Ectodermal cell (in vitro differentiated cells): ENCODE data around the gene VAPA.

Experiments
- H3K27ac ChIP-seq: 2 replicates; pipeline ENCODE4 v1.7.0; 2013; ENCODE audit warnings: mild to moderate bottlenecking, low read depth, low read length; ENCODE audit not compliant: insufficient read depth, poor library complexity, severe bottlenecking
- H3K27me3 ChIP-seq: 2 replicates; pipeline ENCODE4 v1.7.0; 2013; ENCODE audit warnings: mild to moderate bottlenecking, low read length; ENCODE audit not compliant: insufficient read depth, control insufficient read depth, poor library complexity, severe bottlenecking
- H3K36me3 ChIP-seq: one replicate; pipeline ENCODE4 v1.7.0; 2013; ENCODE audit warnings: low read length; ENCODE audit not compliant: control insufficient read depth, insufficient read depth
- H3K4me1 ChIP-seq: one replicate; pipeline ENCODE4 v1.7.0; 2013; ENCODE audit warnings: low read length; ENCODE audit not compliant: control insufficient read depth, insufficient read depth
- H3K4me3 ChIP-seq: 2 replicates; pipeline ENCODE4 v1.7.0; 2013; ENCODE audit warnings: low read depth, low read length, control low read depth; ENCODE audit not compliant: insufficient read depth
- H3K9me3 ChIP-seq: 2 replicates; pipeline ENCODE4 v1.7.0; 2013; ENCODE audit warnings: mild to moderate bottlenecking, low read length, moderate library complexity; ENCODE audit not compliant: control insufficient read depth
- WGBS, 2 experiments: methylation state at CpG; one replicate each; pipeline ENCODE4 v1.1.7; 2013; ENCODE audit warnings: missing lambda C conversion rate in 2 of 2; 5-methylcytosine and 5-hydroxymethylcytosine counted together

The VAPA gene

DNA sequence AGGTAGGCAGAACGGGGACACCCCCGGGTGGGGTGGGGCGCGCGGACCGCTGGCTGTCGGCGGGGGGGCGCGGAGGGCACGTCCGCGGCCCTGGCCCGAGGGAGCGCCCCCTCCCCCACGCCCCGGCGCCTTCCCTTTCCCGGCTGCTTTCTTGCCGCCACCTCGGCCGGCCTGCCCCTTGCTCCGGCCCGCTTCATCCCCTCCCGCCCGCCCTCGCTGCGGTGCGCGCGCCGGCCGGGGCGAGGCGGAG lies 443 bp downstream of the VAPA start:
- H3K27ac ChIP-seq: peak overlapping the region; percentile 84
- H3K27me3 ChIP-seq: no peaks in the 10 kb centered on the region
- WGBS, 2 experiments: 0% methylated on average over 35 of the region's 35 CpGs

DNA sequence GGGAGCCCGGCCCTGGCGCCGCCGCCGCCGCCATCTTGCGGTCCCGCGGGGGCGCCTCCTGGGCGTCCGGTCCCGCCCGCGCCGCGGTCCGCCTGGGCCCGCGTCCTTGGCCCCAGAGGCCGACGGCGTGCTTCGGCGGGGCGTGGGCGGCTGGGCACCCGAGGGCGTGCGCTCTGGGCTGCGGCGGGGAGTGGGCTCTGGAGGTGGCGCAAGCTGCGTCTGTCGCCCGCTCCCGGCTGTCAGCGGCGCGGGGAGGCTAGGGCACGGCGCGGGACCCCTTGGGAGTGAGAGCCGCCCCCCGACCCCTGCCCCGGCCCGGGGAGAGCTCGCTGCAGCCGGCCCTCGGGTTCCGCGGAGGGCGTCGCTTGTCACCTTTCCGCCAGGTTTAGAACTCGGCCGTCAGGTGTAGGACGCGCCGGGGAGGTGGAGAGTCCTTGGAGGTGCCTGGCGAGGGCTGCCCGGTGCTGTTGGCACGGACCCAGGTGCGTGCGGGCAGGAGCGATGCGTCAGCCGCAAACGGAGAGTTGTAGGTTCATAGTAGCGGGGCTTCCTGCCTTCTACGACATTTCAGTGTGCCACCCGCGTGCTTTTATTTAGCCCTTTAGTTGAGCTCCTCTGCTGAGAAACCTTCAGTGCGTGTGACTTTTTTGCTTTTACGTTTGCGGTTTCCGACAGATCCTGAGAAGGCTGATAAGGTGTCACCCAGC lies 921 bp downstream of the VAPA start:
- H3K4me1 ChIP-seq: peaks cover 6% of the 10 kb centered on the region
- H3K36me3 ChIP-seq: no peaks in the 10 kb centered on the region
- no peaks in the 10 kb centered on the region for H3K9me3 ChIP-seq
- peak overlapping the region; percentile 92 for H3K4me3 ChIP-seq
- no peak overlapping the region for H3K27ac ChIP-seq
- 0% methylated on average over 77 of the region's 77 CpGs for WGBS, 2 experiments
- no peaks in the 10 kb centered on the region for H3K27me3 ChIP-seq

More for the DNA sequence above, 443 bp downstream of the VAPA start:
- Histone ChIP-seq H3K36me3 (no peaks in the 10 kb centered on the region), H3K4me3 (peak overlapping the region; percentile 92), H3K4me1 (peaks cover 6% of the 10 kb centered on the region), H3K9me3 (no peaks in the 10 kb centered on the region)

DNA sequence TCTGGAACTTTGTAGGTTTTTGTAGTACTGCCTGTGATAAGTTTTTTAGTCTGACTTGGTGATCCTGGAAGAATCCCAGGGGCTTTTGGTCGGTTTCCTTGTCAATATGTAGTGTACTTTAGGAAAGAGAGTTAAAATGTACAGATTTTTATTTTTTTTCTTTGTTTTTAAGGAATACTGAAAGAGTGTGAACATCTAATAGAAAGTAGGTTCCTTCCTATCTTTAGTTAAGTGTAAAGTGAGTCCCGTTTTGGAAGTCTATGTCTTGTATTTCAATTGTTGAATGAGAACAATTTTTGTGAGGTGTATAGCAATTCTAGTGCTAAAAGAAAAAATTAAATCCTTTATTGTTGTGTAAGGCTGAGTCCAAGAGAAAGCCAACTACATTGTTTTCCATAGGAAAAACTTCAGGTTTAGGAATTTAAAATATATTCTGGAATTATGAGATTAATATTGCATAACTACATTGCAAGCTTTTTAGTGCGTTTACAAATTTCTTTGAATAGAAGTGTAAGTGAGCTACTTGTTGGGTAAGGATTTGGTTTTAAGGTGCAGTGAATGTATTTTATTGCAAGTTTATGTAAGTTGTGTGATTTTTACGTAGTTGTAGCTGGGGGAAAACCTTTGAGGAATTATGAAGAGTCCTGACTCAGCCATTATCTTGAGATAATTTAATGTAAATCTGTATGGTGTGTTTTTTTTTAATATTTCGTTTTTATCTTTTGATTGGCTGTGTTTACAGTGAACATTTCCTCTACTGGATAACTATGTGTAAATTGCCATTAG lies 1.7 kb downstream of the VAPA start:
- H3K36me3 ChIP-seq: no peaks in the 10 kb centered on the region
- H3K4me3 ChIP-seq: peak overlapping the region; percentile 92
- no peak overlapping the region for H3K27ac ChIP-seq
- H3K9me3 ChIP-seq: no peaks in the 10 kb centered on the region
- 31 to 37% methylated on average over 5 of the region's 5 CpGs for WGBS, 2 experiments
- H3K27me3 ChIP-seq: no peaks in the 10 kb centered on the region
- peaks cover 6% of the 10 kb centered on the region for H3K4me1 ChIP-seq

DNA sequence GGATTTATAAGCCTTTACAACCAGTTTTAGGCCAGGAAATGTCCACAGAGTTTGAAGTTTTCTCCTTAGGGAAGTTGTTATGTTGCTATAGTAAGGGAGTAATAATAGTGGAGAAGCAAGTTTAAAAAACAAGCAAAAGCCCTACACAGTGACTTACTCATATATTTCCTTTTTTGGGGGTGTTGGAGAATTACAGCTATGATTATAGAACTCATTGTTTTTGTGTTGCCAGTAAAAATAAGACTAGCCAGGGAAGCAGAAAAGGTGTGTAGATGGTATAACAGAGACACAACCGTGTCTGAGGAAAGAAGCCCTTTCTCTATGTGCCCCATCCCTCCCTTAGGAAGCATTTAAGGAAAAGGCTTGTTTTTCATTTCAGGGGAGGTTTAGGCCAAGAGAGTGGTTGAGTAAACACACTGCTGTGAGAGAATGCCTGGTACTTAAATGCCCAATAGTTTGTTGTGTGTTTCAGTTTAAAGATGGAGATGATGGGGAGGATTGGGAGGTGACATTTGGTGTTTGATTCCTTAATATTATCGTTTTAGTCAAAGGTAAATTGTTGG lies 2.3 kb downstream of the VAPA start:
- Histone ChIP-seq H3K36me3 (no peaks in the 10 kb centered on the region), H3K9me3 (no peaks in the 10 kb centered on the region), H3K27ac (no peak overlapping the region), H3K4me1 (peaks cover 6% of the 10 kb centered on the region), H3K27me3 (no peaks in the 10 kb centered on the region), H3K4me3 (no peak overlapping the region)
- 27 to 31% methylated on average over 2 of the region's 2 CpGs for WGBS, 2 experiments

DNA sequence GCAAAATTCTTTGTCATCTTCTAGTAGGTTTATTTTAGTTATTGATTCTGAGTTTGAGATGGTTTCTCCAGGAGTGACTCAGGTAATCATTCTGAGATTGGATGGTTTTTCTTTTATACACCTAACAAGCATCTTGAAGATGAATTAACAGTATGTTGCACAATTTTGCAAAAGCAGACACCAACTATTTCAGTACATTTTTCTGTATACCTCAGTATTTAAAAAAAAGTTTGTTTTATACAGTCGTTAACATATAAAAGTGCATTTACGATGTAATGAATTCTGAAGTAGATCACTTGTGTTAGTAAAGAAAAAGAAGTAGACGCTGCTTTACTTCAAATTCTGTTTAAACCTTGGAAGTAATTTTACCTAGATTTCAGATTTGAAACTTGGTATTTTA lies 3.0 kb downstream of the VAPA start:
- no peaks in the 10 kb centered on the region for H3K36me3 ChIP-seq
- no peak overlapping the region for H3K27ac ChIP-seq
- 92 to 97% methylated on average over 3 of the region's 3 CpGs for WGBS, 2 experiments
- H3K4me3 ChIP-seq: no peak overlapping the region
- H3K9me3 ChIP-seq: no peaks in the 10 kb centered on the region
- no peaks in the 10 kb centered on the region for H3K27me3 ChIP-seq
- peaks cover 6% of the 10 kb centered on the region for H3K4me1 ChIP-seq

DNA sequence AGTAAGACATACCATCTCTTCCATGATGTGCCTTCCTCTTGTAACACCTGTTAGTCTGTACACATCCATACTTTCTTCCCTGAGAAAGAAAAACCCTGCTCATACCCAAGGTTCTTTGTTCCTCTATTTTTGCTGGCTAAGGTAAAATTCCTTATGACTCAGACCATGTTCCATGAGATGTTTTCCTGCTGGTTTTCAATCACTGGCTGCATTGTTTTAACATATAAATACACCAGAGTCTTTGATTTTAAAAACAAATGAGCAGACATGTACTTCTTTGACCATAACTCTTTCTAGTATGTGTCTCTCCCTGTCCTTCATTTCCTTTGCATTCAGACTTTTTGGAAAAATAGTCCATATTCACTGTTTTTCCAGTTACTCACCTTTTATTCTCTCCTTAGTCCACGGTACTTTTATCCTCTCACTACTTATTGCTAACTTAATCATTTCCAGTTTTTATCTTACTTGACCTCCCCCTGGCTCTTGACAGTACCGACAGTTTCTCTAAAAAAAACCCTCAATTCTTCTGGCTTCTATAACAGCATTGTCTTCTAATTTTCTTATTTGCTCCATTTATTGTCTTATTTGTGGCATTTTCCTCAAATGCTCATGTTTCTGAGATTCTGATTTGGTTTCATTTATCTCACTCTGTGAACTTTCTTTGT lies 4.3 kb downstream of the VAPA start:
- peaks cover 3% of the 10 kb centered on the region for H3K4me1 ChIP-seq
- H3K36me3 ChIP-seq: no peaks in the 10 kb centered on the region
- H3K4me3 ChIP-seq: no peak overlapping the region
- WGBS, 2 experiments: 65 to 74% methylated on average over 2 of the region's 2 CpGs
- H3K27ac ChIP-seq: no peak overlapping the region
- no peaks in the 10 kb centered on the region for H3K9me3 ChIP-seq
- H3K27me3 ChIP-seq: no peaks in the 10 kb centered on the region

DNA sequence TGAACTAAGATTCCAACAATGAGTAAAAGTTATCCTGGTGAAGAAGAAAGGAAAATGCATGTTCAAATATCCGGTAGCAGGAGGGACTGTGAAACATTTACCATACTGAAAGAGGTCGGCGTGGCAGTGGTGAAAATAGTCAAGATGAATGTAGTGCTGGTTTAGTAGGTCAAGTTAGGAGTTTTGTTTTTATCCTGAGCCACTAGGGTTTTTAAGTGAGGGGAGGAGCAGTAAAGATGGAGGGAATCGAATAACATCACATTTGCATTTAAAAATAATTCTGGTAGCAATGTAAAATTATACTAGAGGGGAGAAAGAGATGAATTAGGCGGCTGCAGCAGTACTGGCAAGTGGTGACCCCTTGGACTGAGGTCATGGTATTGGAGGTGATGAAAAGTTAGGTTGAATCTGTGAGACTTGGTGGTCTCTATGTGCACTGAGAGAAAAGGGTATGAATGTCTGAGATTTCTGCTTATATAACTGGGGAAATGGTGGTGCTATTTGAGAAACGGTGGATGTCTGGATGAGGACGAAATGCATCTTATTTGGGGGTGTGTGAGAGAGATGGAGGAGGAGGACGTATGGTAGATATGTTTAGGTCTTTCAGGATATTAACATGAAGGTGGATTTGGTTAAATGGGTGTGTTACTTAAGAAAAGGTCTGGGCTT lies 5.9 kb downstream of the VAPA start:
- Histone ChIP-seq H3K27me3 (no peaks in the 10 kb centered on the region), H3K36me3 (no peaks in the 10 kb centered on the region), H3K4me3 (no peak overlapping the region), H3K4me1 (peaks cover 3% of the 10 kb centered on the region), H3K9me3 (no peaks in the 10 kb centered on the region), H3K27ac (no peak overlapping the region)
- 88 to 92% methylated on average over 7 to 8 of the region's 8 CpGs for WGBS, 2 experiments

DNA sequence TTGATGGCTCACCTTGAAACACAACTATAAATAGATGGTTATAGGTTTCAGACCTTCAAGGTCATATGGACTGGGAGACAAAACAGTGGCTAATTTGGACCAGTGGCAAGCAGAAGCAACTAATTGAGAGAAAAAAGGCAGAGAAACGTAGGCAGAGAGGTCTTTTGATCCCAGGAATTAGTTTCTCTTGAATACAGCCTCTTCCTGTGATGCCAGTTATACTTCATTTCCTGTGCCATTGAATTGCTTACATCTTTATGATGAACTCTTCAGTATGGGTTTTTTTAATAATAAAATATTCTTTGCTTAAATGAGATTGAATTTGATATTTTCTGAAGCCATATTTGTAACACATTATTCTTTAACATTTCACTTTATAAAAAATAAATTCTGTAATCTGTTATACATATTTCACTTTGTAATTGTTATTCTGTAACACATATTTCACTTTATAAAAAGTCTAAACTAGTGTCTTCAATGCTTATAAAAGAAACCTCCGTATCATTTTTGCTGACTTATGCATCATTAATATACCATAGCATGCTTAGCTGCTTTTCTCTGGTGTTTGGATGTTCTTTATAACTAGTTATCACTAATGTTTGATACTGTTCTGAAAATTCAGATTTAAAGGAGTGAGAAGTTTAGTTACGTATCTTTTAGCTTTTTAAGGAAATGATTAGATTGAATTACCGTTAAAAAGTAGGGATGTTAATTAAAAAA lies 8.9 kb downstream of the VAPA start:
- no peaks in the 10 kb centered on the region for H3K9me3 ChIP-seq
- H3K4me1 ChIP-seq: peaks cover 5% of the 10 kb centered on the region
- no peak overlapping the region for H3K4me3 ChIP-seq
- no peaks in the 10 kb centered on the region for H3K27me3 ChIP-seq
- H3K36me3 ChIP-seq: no peaks in the 10 kb centered on the region
- WGBS, 2 experiments: 88 to 91% methylated on average over 3 to 4 of the region's 4 CpGs
- H3K27ac ChIP-seq: no peak overlapping the region

DNA sequence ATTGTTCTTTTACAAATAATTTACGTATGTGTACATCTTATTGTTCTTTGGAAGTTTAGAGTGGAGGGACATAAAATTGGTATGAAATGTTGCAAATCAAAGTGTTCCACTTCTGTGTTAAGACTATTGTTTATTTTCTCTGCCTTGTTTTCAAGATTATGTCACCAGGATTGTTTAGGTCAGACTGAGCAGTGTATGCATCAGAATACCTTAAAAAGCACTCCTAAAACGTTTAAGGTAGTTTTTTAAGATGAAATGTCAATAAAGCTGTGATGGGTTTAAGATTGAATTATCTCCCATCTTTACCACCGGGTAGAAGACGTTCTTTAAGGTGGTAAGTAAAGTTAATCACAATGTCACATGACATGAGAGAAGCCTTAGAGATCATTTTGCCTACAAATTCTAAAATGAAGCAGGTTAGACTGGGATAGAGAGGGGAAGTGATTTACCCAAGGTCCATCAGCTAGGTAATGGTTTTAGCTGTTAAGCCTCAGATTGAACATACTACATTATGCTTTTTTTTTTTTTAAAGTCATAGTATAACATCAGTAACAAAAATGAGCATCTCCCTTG lies 10.6 kb downstream of the VAPA start:
- no peak overlapping the region for H3K4me3 ChIP-seq
- no peak overlapping the region for H3K27ac ChIP-seq
- H3K9me3 ChIP-seq: no peaks in the 10 kb centered on the region
- H3K36me3 ChIP-seq: no peaks in the 10 kb centered on the region
- H3K4me1 ChIP-seq: peaks cover 5% of the 10 kb centered on the region
- WGBS, 2 experiments: 58 to 68% methylated on average over 3 to 4 of the region's 4 CpGs
- H3K27me3 ChIP-seq: no peaks in the 10 kb centered on the region
